WTC11 (cell line): ENCODE data around the gene MROH2B.

Source experiments
- ATF1 ChIP-seq: sonication (generic); formaldehyde crosslinking; IDR thresholded peaks from 2 replicates; pipeline ENCODE4 v1.8.1; 2023; ENCODE audit warnings: mild to moderate bottlenecking, moderate library complexity, missing genetic modification reagents
- CBFB ChIP-seq: sonication (generic); formaldehyde crosslinking; IDR thresholded peaks from 2 replicates; pipeline ENCODE4 v1.8.1; 2022; ENCODE audit warnings: mild to moderate bottlenecking, low read depth, missing genetic modification reagents
- CTCF ChIP-seq: fragments of 200-600 bp; IDR thresholded peaks from 2 replicates; pipeline ENCODE4 v1.8.0; 2022; ENCODE audit warnings: antibody characterized with exemption
- NFE2L1 ChIP-seq: sonication (generic); formaldehyde crosslinking; IDR thresholded peaks from 2 replicates; pipeline ENCODE4 v1.8.1; 2023; ENCODE audit warnings: missing genetic modification reagents
- NR1H2 ChIP-seq: sonication (generic); formaldehyde crosslinking; IDR thresholded peaks from 2 replicates; pipeline ENCODE4 v1.9.0; 2021; ENCODE audit warnings: mild to moderate bottlenecking, moderate library complexity, missing genetic modification reagents
- SMAD3 ChIP-seq: sonication (generic); formaldehyde crosslinking; IDR thresholded peaks from 2 replicates; pipeline ENCODE4 v1.8.0; 2022; ENCODE audit warnings: missing genetic modification reagents, mild to moderate bottlenecking, borderline replicate concordance
- SMAD4 ChIP-seq: sonication (generic); formaldehyde crosslinking; IDR thresholded peaks from 2 replicates; pipeline ENCODE4 v1.8.0; 2022; ENCODE audit warnings: mild to moderate bottlenecking, missing genetic modification reagents
- ZNF263 ChIP-seq: sonication (generic); formaldehyde crosslinking; IDR thresholded peaks from 2 replicates; pipeline ENCODE4 v1.8.1; 2022; ENCODE audit warnings: low read depth, mild to moderate bottlenecking, moderate library complexity, missing genetic modification reagents
- ZNF281 ChIP-seq: sonication (generic); formaldehyde crosslinking; IDR thresholded peaks from 2 replicates; pipeline ENCODE4 v1.8.0; 2023; ENCODE audit warnings: mild to moderate bottlenecking, missing genetic modification reagents
- ZNF416 ChIP-seq: fragments of 250-450 bp; sonication (Bioruptor Pico); IDR thresholded peaks from 2 replicates; pipeline ENCODE4 v1.9.0; 2021; ENCODE audit warnings: mild to moderate bottlenecking, inconsistent platforms

- no peak for TF ChIP-seq CTCF
- TF ChIP-seq ATF1 = no peak
- no peak for TF ChIP-seq CBFB (CRISPR knock-in tag)
- TF ChIP-seq NR1H2 = no peak
- no peak for TF ChIP-seq ZNF416
- TF ChIP-seq SMAD3 (CRISPR knock-in tag) = no peak
- TF ChIP-seq NFE2L1 (CRISPR knock-in tag) = no peak
- no peak for TF ChIP-seq ZNF281
- no peak for TF ChIP-seq SMAD4 (CRISPR knock-in tag)
- no peak for TF ChIP-seq ZNF263 (CRISPR knock-in tag)
Measured at GRCh38 chr5:40973364-40974004, 97.7 kb downstream of the MROH2B start.
